GM12892 (cell line): ENCODE measurements around the gene ULK3.

Experiments used
- POLR2A ChIP-seq: IDR thresholded peaks from 2 replicates; pipeline ENCODE4 v1.6.1; 2011; ENCODE audit warnings: low read depth, low read length, control low read depth
- POLR2AphosphoS5 ChIP-seq: IDR thresholded peaks from 2 replicates; pipeline ENCODE4 v1.6.1; 2011; ENCODE audit warnings: low read depth, low read length, control low read depth

GRCh38 chr15:74817370-74817737 is 25.6 kb downstream of the ULK3 start:
- TF ChIP-seq POLR2AphosphoS5 (no peak), POLR2A (no peak)
